ENCODE measurements around the gene FAM8A1.
"Not testable (repeated sequence)": the region's sequence is repeated elsewhere in the genome, so short reads cannot be mapped to it uniquely, and the experiment has no call there.

Gene FAM8A1

DNA sequence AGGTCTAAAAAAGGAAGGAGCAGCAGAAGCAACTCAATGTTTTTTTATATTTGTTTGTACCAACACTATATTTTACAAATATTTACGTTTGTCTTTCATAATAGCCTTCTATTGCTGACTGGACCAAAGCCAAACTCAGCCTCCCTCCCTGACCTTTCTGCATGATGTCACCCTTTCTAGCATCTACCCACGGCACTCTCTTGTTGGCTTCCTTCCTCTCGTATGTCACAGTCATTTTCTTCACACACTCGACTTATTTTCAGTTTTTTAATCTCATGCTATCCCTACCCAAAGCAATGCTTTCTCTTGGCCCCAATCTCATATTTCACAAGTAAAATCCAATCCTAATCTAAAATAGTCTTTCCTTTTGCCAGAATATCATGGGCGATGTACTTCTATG is 16.3 kb upstream of the FAM8A1 start:
- no peaks in the 10 kb centered on the region for H3K36me3 ChIP-seq (ENCODE audit: low read length)
- no peaks in the 10 kb centered on the region for H3K27me3 ChIP-seq (ENCODE audit: low read length)
- H4K20me1 ChIP-seq (ENCODE audit: low read depth, low read length) = no peaks in the 10 kb centered on the region
- no peak for TF ChIP-seq EZH2phosphoT487 (conservative IDR thresholded peaks at IDR 0.05; ENCODE audit: low read length)
- TF ChIP-seq, protein P1, sequence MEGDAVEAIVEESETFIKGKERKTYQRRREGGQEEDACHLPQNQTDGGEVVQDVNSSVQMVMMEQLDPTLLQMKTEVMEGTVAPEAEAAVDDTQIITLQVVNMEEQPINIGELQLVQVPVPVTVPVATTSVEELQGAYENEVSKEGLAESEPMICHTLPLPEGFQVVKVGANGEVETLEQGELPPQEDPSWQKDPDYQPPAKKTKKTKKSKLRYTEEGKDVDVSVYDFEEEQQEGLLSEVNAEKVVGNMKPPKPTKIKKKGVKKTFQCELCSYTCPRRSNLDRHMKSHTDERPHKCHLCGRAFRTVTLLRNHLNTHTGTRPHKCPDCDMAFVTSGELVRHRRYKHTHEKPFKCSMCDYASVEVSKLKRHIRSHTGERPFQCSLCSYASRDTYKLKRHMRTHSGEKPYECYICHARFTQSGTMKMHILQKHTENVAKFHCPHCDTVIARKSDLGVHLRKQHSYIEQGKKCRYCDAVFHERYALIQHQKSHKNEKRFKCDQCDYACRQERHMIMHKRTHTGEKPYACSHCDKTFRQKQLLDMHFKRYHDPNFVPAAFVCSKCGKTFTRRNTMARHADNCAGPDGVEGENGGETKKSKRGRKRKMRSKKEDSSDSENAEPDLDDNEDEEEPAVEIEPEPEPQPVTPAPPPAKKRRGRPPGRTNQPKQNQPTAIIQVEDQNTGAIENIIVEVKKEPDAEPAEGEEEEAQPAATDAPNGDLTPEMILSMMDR (IDR thresholded peaks at IDR 0.05; ENCODE audit: insufficient read depth, low read length, poor library complexity, severe bottlenecking) = no peak
- H2AFZ ChIP-seq (ENCODE audit: low read depth, low read length, severe bottlenecking) = peak overlapping the region; percentile 13
- H3F3A ChIP-seq (ENCODE audit: insufficient read depth) = 0 out of 2 replicates have a peak, but pooled peaks cover 3% of the 10 kb centered on the region
- no peak overlapping the region for H3K4me2 ChIP-seq (ENCODE audit: low read depth, low read length, poor library complexity, severe bottlenecking)
- H3K4me3 ChIP-seq (ENCODE audit: insufficient read depth, low read length, poor library complexity, severe bottlenecking) = no peak overlapping the region
- no peak overlapping the region for H3K27ac ChIP-seq (ENCODE audit: low read depth, low read length)
- no peak overlapping the region for H3K9ac ChIP-seq (ENCODE audit: low read length)
- no peaks in the 10 kb centered on the region for H3K79me2 ChIP-seq (ENCODE audit: insufficient read depth, low read length)
- H3K9me3 ChIP-seq (ENCODE audit: insufficient read depth, low read length) = no peaks in the 10 kb centered on the region
- no peaks in the 10 kb centered on the region for H3K9me2 ChIP-seq (replicated peaks; ENCODE audit: insufficient read depth, low read length)

- Histone ChIP-seq H3K4me2 (ENCODE audit: low read depth, low read length, poor library complexity, severe bottlenecking) (no peak overlapping the region), H3K9me2 (replicated peaks; ENCODE audit: insufficient read depth, low read length) (no peaks in the 10 kb centered on the region), H3K4me3 (ENCODE audit: insufficient read depth, low read length, poor library complexity, severe bottlenecking) (no peak overlapping the region), H3K79me2 (ENCODE audit: insufficient read depth, low read length) (no peaks in the 10 kb centered on the region), H4K20me1 (ENCODE audit: low read depth, low read length) (no peaks in the 10 kb centered on the region), H3F3A (ENCODE audit: insufficient read depth) (0 out of 2 replicates have a peak, but pooled peaks cover 3% of the 10 kb centered on the region), H3K9ac (ENCODE audit: low read length) (no peak overlapping the region), H3K27me3 (ENCODE audit: low read length) (no peaks in the 10 kb centered on the region), H3K27ac (ENCODE audit: low read depth, low read length) (no peak overlapping the region), H3K36me3 (ENCODE audit: low read length) (no peaks in the 10 kb centered on the region), H2AFZ (ENCODE audit: low read depth, low read length, severe bottlenecking) (peak overlapping the region; percentile 13), H3K9me3 (ENCODE audit: insufficient read depth, low read length) (no peaks in the 10 kb centered on the region)
- TF ChIP-seq, protein P1 (IDR thresholded peaks at IDR 0.05; ENCODE audit: insufficient read depth, low read length, poor library complexity, severe bottlenecking) = peak; percentile 100
- TF ChIP-seq EZH2phosphoT487 (conservative IDR thresholded peaks at IDR 0.05; ENCODE audit: low read length) = no peak
Measured at GRCh38 chr6:17584241-17584803, 15.8 kb upstream of the FAM8A1 start.

GRCh38 chr6:17585766-17586490 is 14.2 kb upstream of the FAM8A1 start:
- Histone ChIP-seq H3K27ac (ENCODE audit: low read depth, low read length) (no peak overlapping the region), H3K9me2 (replicated peaks; ENCODE audit: insufficient read depth, low read length) (no peaks in the 10 kb centered on the region), H4K20me1 (ENCODE audit: low read depth, low read length) (no peaks in the 10 kb centered on the region), H3K4me2 (ENCODE audit: low read depth, low read length, poor library complexity, severe bottlenecking) (no peak overlapping the region), H3K9ac (ENCODE audit: low read length) (no peak overlapping the region), H3K79me2 (ENCODE audit: insufficient read depth, low read length) (no peaks in the 10 kb centered on the region), H3K9me3 (ENCODE audit: insufficient read depth, low read length) (no peaks in the 10 kb centered on the region), H3K4me3 (ENCODE audit: insufficient read depth, low read length, poor library complexity, severe bottlenecking) (no peak overlapping the region), H2AFZ (ENCODE audit: low read depth, low read length, severe bottlenecking) (no peak overlapping the region), H3F3A (ENCODE audit: insufficient read depth) (0 out of 2 replicates have a peak, but pooled peaks cover 3% of the 10 kb centered on the region), H3K27me3 (ENCODE audit: low read length) (no peaks in the 10 kb centered on the region), H3K36me3 (ENCODE audit: low read length) (no peaks in the 10 kb centered on the region)
- TF ChIP-seq EZH2phosphoT487 (conservative IDR thresholded peaks at IDR 0.05; ENCODE audit: low read length) = no peak
- TF ChIP-seq, protein P1 (IDR thresholded peaks at IDR 0.05; ENCODE audit: insufficient read depth, low read length, poor library complexity, severe bottlenecking) = no peak

DNA sequence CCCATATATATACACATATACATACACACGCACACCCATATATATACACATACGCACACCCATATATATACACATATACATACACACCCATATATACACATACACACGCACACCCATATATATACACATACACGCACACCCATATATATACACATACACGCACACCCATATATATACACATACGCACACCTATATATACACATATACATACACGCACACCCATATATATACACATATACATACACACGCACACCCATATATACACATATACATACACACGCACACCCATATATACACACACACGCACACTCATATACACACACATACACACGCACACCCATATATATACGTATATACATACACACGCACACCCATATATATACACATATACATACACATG is 13.5 kb upstream of the FAM8A1 start:
- not testable (repeated sequence) for H3K9ac ChIP-seq (ENCODE audit: low read length); H3K4me2 ChIP-seq (ENCODE audit: low read depth, low read length, poor library complexity, severe bottlenecking); H4K20me1 ChIP-seq (ENCODE audit: low read depth, low read length); H3K9me2 ChIP-seq (replicated peaks; ENCODE audit: insufficient read depth, low read length); H3K36me3 ChIP-seq (ENCODE audit: low read length); H3K27me3 ChIP-seq (ENCODE audit: low read length); H3K27ac ChIP-seq (ENCODE audit: low read depth, low read length); H3K4me3 ChIP-seq (ENCODE audit: insufficient read depth, low read length, poor library complexity, severe bottlenecking); H2AFZ ChIP-seq (ENCODE audit: low read depth, low read length, severe bottlenecking); H3K79me2 ChIP-seq (ENCODE audit: insufficient read depth, low read length); H3K9me3 ChIP-seq (ENCODE audit: insufficient read depth, low read length); H3F3A ChIP-seq (ENCODE audit: insufficient read depth)
